Stimulated activated CD4-positive, alpha-beta T cell treated with anti-CD3 and anti-CD28 coated beads, Interleukin-2, amount 100 ng/mL, for 48 hours (primary cell): ENCODE results near the gene TMEM120B.
"Not testable (repeated sequence)": the region's sequence is repeated elsewhere in the genome, so short reads cannot be mapped to it uniquely, and the experiment has no call there.

ENCODE experiments used
- DNase-seq, 2 donors: peaks; one replicate each; pipeline ENCODE4 v3.0.0-alpha.2; 2020

Gene TMEM120B

DNA sequence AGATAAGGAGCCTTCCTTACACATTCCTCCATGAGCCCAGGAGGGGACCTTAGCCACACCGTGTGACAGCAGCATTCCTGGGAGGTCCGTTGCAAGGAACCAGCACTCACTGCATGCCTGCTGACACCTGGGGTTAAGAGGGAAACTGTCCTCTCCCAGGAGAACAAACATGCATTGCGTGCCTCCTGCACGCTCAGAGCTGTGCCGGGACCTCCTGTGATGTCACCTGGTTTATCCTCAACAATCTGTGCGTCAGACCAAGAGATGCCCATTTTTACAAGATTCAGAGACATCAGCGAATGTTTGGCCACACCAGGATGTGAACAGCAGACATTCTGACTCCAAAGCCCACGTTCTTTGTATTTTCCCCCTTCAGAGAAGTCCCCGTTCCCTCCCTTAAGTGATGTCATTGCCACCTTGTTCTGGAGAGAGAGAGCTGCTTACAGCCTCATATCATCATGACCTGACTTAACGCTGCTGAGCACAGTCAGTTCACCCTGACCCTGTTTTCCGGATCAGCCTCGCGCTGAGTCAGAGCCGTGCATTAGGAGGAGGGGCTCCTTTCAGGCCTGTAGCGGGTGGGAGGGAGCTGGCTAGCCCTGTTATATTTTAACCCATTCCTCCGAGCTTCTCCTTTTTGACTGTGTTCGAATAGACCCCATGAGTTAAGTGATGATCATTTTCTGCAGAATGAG, 36.2 kb downstream of the TMEM120B start:
- no peak for DNase-seq

DNA sequence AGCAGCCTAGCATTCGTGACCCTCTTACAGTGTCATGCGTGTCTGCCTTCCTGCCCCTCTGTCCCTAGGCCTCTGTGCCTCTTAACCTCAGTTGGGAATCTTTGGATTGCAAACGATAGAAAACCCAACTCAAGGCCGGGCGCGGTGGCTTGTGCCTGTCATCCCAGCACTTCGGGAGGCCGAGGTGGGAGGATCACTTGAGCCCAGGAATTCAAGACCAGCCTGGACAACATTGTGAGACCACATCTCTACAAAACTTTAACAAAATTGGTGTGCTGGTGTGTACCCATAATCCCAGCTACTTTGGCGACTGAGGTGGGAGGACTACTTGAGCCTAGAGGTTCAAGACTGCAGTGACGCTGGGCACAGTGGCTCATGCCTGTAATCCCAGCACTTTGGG, 36.7 kb downstream of the TMEM120B start:
- DNase-seq, result no peak

DNA sequence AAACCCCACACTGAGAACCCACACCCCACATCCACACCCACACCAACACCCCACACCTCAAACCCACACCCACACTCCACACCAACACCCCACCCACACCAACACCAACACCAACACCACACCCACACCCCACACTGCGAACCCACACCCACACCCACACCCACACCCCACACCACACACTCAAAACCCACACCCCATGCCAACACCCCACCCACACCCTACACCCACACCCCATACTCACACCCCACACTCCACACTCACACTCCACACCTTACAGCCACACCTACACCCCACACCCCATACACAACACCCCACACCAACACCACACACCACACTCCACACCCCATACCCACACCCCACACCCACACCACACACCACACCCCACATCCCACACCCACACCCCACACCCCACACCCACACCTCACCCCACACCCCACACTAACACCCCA, 38.0 kb downstream of the TMEM120B start:
- no peak for DNase-seq

DNA sequence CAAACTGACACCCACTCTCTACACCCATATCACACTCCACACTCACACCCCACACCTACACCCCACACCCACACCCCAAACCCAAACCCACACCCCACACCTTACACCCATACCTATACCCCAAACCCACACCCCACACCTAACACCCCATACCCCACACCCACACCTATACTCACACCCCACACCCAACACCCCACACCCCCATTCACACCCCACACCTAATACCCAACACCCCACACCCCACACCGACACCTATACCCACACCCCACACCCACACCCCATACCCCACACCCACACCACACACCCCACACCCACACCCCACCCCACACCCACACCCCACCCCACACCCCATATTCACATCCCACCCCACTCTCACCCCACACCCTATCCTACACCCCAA, 38.5 kb downstream of the TMEM120B start:
- no peak for DNase-seq

DNA sequence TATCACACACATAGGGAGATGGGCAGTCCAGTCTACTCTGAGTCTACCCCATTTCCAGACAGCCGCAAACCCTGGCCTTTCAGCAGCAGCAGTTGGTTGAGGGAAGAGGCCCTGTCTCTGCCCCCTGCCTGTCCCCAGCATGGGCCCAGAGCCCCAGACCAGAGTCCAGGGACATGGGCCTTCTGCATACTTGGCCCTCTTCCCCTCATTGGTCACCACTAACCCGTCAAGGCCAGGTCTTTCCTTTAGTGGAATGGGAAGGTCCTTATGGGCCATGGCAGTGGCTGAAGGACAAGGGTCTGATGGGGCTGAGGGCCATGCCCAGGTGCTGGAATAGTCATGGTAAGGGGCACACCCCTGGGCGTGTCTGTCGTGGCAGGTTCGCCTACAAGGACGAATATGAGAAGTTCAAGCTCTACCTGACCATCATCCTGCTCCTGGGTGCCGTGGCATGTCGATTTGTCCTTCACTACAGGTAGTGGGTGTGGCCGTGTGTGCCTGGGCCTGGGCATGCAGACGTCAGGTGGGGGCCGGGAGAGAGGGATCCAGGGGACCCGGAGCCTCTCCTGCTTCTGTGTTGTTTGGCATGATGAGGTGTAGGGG, 39.3 kb downstream of the TMEM120B start:
- DNase-seq, result no peak

DNA sequence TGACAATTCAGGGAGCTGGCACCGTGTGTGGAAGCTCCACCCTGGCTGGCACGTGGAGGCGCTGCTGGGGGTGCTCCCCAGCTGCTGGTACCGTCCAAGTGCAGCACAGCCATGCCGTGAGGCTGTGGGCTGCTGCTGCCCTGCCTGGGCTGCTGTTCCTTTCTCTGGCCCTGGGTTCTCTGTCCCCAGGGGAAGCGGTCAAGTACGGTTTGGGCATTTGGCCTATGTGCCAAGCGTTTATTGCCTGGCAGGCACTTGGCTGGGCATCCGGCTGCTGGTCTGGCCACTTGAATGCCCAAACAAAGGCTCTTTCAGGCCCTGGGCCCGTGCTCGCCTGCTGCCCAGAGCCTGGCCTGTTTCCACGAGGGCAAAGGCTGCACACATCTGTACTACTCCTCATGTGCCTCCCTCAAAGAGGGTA, 41.3 kb downstream of the TMEM120B start:
- DNase-seq, result no peak

DNA sequence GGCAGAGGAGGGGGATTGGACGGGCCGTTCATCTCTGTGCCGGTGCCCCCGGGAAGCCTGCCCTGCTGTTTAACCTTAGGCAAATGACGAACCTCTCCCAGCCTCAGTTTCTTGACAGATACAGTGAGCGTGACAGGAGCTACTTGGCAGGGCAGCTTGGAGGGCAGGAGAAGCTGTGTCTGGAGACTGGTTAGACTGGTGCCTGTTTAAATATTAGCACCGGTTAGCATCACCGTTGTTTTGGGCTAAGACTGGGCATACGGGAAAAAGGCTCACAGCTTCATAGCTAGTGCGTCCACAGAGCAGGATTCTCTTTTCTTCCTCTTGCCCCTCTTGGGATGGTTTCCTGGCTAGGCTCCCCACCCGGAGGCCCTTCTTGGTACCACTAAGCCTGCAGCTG, 42.3 kb downstream of the TMEM120B start:
- no peak for DNase-seq

DNA sequence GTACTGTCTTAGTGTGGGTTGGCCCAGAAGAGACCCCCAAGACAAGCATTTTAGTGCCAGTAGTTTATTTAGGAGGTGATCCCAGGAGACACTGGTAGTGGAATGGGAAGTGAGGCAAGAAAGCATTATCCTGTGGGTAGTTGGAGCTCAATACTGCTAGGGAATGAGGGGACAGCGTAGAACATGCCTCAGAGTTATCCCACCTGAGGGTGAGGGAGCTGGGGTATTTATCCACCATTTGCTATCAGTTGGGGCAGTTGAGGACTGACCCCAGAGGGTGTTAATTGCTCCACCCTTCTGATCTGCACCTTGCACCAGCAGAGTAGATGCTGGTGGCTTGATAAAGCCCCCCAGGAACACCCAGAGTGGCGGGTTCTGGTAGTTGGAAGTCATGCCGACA, 43.0 kb downstream of the TMEM120B start:
- DNase-seq, result no peak

DNA sequence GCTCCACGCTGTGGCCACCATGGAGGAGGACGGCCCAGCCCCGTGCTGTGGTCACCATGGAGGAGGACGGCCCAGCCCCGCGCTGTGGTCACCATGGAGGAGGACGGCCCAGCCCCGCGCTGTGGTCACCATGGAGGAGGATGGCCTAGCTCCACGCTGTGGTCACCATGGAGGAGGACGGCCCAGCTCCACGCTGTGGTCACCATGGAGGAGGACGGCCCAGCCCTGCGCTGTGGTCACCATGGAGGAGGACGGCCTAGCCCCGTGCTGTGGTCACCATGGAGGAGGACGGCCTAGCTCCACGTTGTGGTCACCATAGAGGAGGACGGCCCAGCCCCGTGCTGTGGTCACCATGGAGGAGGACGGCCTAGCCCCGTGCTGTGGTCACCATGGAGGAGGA, 46.0 kb downstream of the TMEM120B start:
- not testable (repeated sequence) for DNase-seq

DNA sequence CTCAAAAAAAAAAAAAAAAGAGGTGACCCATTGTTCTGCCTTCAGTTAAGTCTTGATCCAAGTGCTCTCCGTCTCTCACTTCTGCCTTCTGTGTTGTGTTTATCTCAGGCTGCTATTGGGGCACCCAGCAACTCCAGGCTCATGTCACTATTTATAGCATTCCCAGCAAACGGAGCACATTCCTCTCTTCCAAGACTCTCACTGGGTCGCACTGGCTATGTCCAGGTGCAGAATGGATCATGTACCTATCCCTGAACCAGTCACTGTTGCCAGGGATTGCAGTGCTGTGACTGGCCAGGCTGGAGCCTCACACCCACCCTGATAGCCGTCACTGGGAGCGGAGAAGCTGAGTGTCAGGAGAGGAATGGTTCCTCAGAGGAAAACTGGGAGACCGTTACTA, 49.7 kb downstream of the TMEM120B start:
- no peak for DNase-seq

DNA sequence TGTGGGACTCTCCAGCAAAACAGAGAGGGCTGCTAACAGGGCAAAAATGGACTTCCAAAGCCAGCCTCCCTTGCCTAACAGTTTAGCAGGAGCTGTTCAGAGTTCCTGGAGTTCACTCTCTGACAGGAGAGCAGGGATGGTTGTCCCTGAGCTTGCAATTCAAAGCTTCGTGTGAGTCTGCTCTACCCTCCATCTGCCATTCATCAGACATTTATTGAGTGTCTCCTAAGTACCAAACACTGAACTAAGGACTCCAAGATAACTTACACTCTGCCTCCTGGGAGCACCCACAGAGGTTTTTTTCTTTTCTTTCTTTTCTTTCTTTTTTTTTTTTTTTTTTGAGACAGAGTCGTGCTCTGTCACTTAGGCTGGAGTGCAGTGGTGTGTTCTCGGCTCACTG, 52.3 kb downstream of the TMEM120B start:
- DNase-seq, result no peak

DNA sequence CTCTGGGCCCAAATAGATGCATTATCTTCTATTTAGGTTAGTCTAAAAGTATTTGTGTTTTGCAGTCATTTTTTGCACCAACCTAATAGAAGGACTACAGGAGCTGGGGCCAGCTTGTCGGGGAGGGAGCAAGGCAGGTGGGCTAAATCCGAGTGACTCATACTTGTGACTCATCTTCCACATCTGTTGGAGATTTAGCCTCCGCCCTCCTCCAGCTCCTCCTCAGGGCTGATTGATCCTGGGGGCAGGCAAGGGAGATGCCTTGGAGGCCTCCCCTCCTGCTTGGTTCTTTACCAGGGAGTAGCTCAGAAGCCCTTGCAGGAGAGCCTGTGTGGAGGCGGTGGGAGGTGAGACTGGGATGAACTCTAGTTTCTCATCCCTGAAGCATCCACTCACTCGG, 53.0 kb downstream of the TMEM120B start:
- DNase-seq, result no peak

DNA sequence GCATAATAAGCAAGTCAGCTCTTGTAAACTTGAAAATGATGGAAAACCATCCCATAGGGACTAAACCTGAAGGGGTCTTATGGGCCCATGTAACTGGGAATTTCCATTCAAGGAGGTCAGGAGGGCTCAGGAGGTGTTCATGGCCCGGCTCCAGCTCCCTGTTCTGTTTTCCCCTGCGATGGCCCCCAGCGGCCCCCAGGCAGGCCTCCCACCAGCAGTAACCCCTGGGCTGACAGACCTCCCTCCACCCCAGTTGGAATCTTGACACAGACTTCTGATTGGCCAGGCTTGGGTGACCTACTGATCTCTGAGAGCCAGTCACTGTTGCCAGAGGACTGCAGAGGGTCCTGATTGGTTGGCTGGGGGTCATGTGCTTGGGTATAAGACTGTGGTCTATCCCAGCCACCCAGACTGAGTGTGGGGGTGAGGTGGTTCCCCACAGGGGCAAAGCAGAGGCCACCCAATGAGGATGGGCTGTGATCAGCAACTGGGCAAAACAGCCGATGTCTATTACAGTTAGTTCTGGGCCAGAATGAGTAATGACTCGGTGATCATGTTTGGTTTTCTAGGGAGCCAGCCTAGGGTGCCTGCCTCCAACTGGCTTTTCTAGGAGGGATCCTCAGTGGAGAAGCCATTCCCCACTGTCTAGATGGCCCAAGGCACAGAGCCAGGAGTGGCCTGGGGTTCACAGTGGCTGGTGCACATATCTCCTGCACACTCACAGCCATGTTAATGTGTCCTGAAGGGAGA, 53.9 kb downstream of the TMEM120B start:
- DNase-seq, result no peak

DNA sequence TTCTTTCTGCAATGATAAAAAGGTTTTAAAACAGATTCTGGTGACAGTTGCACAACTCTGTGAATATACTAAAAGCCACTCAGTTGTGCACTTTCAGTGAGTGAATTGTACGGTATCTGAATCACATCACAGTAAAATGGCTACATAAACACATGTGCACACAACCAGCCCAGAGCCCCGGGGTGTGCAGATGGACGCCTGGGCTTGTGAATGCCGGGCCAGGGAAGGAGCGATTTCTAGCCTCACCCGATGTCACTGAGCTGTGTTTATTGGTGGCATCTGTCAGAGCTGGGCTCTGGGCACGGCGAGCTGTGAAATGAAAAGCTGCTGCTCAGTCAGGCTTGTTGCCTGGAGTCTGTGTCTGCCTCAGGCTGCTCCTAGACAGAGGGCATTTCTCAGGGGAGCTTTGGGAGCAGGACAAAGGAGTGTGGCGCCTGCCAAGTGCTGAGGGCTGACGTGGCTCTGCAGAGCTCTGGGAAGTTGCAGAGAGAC, 55.0 kb downstream of the TMEM120B start:
- no peak for DNase-seq

DNA sequence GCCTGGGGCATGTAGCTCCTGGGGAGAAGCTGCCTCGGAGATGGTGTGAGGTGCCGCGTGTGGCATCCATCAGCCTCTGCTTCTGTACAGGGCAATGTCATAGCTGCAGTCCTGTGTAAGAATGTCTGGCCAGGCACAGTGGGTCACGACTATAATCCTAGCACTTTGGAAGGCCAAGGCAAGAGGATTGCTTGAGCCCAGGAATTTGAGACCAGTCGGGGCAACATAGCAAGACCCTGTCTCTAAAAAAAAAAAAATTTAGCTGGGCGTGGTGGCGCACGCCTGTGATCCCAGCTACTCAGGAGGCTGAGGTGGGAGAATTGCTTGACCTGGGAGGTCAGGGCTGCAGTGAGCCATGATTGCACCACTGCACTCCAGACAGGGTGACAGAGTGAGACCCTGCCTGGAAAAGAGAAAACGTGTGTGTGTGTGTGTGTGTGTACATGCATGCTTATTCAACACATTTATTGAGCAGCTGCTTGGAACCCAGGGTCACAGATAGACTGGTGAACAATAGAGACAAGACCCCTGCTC, 56.8 kb downstream of the TMEM120B start:
- no peak for DNase-seq

DNA sequence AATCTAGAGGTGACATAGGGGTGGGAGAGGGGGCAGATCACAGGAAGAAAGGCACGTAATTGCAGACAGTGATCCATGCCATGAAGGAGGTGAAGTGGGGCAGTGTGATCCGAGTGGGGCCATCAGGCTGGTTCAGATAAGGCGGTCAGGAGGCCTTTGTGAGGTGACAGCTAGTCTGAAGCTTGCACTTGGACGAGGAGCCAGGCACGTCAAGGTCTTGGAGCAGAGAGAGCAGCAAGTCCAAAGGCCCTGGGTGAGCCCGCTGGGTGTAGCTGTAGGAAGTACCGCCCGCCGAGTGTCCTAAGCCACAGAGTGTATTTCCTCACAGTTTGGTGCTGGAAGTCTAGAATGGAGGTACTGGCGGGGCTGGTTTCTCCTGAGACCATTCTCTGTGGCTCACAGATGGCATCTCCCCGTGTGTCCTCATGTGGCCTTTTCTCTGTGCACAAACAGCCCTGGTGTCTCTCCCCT, 57.3 kb downstream of the TMEM120B start:
- DNase-seq, result no peak

DNA sequence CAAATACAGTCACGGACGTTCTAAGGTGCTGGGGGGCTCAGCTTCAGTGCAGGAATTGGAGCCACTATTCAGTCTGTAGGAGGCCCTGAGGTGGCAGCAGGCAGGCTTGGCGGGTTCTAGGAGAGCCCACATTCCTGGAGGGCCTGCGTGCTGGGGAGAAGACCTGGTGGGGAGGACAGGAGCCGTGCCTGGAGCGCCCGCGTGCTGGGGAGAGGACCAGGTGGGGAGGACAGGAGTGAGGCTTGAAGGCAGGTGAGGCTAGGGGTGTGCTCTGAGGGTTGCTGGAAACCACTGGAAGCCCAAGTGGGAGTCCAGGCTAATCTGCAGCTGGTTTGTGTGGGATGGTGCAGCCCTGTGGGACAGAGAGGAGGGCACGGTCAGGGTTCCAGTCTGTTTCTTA, 57.8 kb downstream of the TMEM120B start:
- no peak for DNase-seq

DNA sequence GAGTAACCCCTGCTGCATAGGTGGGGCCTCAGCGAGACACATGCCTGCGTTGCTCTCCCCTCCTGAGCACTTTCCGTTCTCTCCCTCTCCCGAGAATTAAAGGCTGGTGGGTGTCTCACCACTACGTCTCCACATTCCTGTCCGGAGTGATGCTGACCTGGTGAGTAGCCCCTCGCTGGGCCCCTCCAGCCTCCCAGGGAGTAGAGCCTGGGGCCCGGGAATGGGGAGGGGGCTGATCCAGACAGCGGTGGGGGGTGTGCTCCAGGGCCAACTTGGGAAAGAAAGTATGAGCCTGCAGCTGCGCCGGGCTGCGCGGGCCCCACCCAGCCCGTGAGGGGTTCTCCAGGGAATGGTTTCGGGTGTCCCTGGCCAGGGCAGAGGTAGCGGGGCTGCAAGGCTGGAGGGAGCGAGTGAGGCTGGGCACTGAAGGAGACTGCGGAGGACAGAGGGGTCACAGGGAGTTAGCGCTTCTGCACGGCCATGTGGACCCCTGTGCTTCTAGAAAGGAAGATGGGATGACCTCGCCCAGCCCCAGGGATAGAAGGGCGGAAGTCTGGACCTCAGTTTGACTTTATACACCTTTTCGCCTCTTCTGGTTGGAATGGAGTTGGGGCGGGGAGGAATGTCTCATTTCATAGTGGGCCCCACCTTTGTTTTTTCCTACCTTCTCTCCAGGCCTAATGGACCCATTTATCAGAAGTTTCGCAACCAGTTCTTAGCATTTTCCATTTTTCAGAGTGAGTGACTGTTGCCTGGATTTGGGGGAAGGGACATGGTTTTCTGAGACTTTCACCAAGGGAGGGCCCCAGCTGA, 58.5 kb downstream of the TMEM120B start:
- no peak for DNase-seq

DNA sequence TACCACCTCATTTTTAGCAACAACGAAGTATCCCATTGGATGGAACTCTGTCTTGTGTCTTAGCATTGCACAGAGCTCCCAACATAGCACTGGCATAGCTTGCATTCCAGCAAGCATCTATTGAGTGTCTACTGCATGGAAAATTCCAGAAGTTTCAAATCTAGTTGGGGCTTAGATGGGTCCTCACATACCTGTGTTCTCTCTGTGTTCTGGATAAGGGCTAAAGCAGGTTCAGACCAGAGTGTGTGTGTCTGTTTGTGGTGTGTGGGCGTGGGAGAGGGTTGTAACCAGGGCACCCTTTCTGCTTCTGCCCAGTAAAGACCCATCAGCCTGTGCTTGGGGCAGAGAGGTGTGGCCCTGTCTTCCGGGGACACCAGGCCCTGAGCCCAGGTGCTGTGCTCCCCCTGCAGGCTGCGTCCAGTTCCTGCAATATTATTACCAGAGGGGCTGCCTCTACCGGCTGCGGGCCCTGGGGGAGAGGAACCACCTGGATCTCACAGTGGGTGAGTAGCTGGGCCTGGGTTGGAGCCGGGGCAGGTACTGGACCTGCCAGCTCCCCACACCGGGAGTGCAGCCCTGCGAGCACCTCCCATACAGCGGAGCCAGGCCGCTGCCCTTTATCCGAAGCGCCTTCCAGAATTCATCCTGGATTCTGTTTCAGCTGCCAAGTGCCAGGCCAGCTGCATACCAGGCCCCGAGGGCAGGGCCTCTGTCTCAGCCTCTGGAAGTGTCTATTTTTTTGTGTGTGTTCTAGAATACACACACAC, 60.6 kb downstream of the TMEM120B start:
- peak; percentile 74 to 76 for DNase-seq

DNA sequence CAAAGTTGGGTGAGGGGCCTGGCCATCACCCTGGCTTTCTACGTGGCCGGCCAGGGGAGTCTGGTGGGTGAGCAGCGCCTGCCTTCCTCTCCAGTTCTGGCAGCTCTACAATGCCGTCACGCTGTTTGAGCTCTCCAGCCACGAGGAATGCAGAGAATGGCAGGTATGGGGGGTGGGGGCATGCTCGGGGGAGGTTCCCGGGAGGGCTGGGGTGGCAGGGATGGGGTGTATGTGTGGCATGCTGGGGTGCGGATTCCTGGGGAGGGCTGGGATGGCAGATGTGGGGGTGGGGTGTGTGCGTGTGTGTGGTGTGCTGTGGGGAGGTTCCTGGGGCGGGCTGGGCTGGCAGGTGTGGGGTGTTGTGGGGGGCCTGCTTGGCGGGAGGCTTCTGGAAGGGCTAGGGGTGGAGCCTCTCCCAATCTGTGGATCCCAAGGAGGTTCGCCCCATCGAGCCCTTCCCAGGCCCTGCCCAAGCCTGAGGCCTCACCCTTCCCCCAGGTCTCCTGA, 62.5 kb downstream of the TMEM120B start:
- DNase-seq, result no peak

DNA sequence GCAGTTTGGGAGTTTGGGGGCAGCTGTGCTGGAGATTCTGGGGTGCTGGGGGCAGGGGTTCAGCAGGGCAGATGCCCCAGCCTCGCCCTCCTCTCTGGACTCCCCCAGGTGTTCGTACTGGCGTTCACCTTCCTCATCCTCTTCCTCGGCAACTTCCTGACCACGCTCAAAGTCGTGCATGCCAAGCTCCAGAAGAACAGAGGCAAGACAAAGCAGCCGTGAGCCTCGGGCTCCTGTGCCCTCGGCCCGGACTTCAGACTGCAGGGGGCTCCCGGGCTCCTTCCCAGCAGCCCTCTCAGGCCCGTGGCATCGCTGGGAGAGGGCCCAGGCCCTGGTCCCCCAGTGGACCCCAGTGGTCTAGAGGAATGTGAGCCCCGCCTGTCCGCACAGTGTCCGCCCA, 62.9 kb downstream of the TMEM120B start:
- no peak for DNase-seq
